ENCODE data around the gene LRRC71.

LRRC71 gene

DNA sequence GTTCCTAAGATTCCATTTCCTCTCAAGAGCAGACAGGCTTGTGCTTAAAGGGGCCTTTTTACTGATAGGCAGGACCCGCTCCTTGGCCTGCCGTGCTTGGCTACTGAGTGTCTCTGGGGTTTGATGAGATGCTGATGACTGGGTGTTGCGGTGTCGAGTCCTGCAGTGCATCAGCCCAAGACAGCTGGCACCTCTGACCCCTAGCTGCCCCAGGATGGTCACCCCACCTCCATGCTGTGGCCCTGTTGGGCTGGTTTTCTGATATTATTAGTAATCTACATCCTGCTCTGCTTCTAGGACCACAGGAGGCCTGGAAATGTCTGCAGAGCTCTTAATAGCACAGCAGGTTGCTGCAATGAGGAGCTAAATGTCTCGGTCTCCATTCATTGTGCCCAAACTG is 28.7 kb downstream of the LRRC71 start:
- no peak for DNase-seq

- DNase-seq = no peak
These were observed 30.9 kb downstream of the LRRC71 start for GRCh38 chr1:156951371-156951770.

- no peak for DNase-seq
These were observed 33.1 kb downstream of the LRRC71 start for GRCh38 chr1:156953571-156953970.

GRCh38 chr1:156956333-156956732 is 35.9 kb downstream of the LRRC71 start:
- no peak for DNase-seq

DNA sequence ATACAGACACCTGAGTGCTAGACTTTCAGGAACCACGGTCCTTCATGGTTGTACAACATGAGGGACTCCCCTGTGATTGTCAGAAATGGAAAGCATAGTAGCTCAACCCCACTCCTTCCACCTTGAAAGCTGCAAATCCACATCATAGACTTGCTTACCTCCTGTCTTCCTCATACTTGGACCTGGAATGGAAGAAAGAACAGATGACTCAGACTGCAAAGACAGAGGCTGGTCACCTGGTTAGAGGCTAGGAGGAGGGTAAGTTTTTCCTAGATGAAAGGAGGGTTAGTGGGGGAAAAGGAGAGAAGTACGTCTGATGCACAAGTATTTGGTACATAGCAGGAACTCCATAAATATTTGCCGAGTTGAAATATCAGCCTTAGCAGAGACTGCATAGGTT is 37.2 kb downstream of the LRRC71 start:
- DNase-seq = no peak

GRCh38 chr1:156958247-156958714 is 37.8 kb downstream of the LRRC71 start:
- no peak for DNase-seq

- DNase-seq = no peak
These were observed 39.0 kb downstream of the LRRC71 start for GRCh38 chr1:156959414-156959813.

DNA sequence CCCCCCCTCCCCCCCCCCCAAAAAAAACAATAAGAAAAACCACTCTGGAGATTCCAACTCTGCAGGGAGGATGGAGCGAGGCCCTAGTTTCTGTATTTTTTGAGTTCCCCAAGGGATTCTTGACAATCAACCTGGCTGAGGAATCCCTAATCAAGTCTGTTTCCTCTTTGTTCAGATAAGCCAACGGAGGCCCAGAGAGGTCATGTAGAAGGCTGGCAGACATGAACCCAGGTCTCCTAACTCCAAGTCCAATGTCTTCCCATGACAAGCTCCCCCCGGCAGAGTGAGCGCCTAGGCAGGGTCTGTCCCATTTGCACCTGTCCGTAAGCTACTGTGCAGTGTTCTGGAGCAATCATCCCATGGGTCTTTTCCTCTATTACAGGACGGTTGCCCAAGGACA is 39.5 kb downstream of the LRRC71 start:
- no peak for DNase-seq

GRCh38 chr1:156961709-156962108 is 41.3 kb downstream of the LRRC71 start:
- DNase-seq = no peak

- no peak for DNase-seq
These were observed 43.2 kb downstream of the LRRC71 start for GRCh38 chr1:156963621-156964020.

- no peak for DNase-seq
These were observed 44.0 kb downstream of the LRRC71 start for GRCh38 chr1:156964441-156964840.

- no peak for DNase-seq
These were observed 49.1 kb downstream of the LRRC71 start for GRCh38 chr1:156969496-156969895.

- no peak for DNase-seq
These were observed 49.6 kb downstream of the LRRC71 start for GRCh38 chr1:156970017-156970416.

DNA sequence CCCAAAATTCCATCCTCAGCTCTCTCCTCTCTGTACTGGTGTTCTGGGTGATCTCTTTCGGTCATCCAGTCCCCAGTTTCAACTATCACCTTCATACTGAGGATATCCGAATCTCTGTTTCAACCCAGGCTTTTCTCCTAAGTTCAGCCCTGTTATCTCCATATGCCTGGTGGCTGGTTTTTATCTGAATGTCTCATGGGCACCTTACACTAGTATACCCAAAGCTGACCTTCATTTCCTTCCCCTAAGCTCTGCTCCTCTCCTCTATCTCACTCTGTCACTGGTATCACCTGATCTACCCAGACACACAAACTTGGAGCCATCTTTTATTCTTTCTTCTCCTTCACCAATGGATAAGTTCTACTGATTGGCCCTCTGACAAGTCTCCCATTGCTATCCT is 53.0 kb downstream of the LRRC71 start:
- no peak for DNase-seq

DNA sequence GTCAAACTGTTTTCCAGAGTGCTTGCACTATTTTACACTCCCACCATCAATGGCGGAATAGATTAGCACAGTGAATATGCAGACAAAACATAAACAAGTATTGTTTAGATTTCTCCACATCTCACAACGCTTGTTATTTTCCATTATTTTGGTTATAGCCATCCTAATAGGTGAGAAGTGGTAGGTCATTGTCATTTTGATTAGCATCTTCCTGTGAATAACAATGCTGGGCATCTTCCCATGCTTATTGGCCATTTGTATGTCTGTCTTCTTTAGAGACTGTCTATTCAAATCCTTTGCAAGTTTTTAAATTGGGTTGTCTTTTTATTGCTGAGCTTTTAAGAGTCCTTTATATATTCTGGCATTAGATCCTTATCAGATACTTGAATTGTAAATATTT is 54.7 kb downstream of the LRRC71 start:
- no peak for DNase-seq

GRCh38 chr1:156980551-156980950 is 60.1 kb downstream of the LRRC71 start:
- DNase-seq = no peak
